Motor neuron (in vitro differentiated cells): ENCODE data around the gene SPTBN4. TPM values are rescaled to one million over a fixed set of nuclear protein-coding genes. Genes with fewer than 3 reads are reported as not detected.
A peak's percentile ranks its signal among the peaks of the same experiment; 100 is the strongest.

Experiments
- ATAC-seq, 8 experiments: fragments of 200-7000 bp; cut with Tn5 transposase; replicated peaks in 6 of 8; 2 replicates each; pipeline ENCODE4 v1.8.0; 2021; ENCODE audit warnings: mild to moderate bottlenecking in 8 of 8, moderate library complexity in 8 of 8
- H3K27ac ChIP-seq, 2 donors: fragments of 250-450 bp; sonication (Bioruptor Pico); 2 replicates each; pipeline ENCODE4 v1.9.0; 2021; ENCODE audit warnings: antibody characterized with exemption in 2 of 2, mild to moderate bottlenecking in 2 of 2, moderate library complexity in 1 of 2
- H3K4me1 ChIP-seq, 2 donors: fragments of 250-450 bp; sonication (Bioruptor Pico); replicated peaks in 1 of 2; 2 replicates each; pipeline ENCODE4 v1.6.1; 2021; ENCODE audit warnings: antibody characterized with exemption in 2 of 2, mild to moderate bottlenecking in 2 of 2, moderate library complexity in 1 of 2
- H3K4me3 ChIP-seq, 5 donors: fragments of 250-450 bp; sonication (Bioruptor Pico); 2 replicates each; pipeline ENCODE4 v1.9.0; 2021; ENCODE audit warnings: antibody characterized with exemption in 5 of 5, mild to moderate bottlenecking in 5 of 5, moderate library complexity in 4 of 5
- WGBS, 10 experiments: fragments of 450-650 bp; shearing (Covaris generic); methylation state at CpG; one replicate each; pipeline ENCODE4 v1.0.0; 2022; 5-methylcytosine and 5-hydroxymethylcytosine counted together
- in situ Hi-C, 9 experiments: fragments of 400-800 bp; cut with MboI; loops; one replicate each; pipeline ENCODE4 v1.15.0; 2021; ENCODE audit warnings: low sequenced_read_pairs in 9 of 9, low pct_unique_long_range_greater_than_20kb in 2 of 9; ENCODE audit not compliant: unreplicated experiment in 9 of 9
- total RNA-seq, 8 experiments: library from RNA; unstranded; fragments of 300-600 nt; gene quantifications; 2 replicates each; pipeline versions ENCODE4 v1.2.3 to v1.2.4, GENCODE V29; 2022

SPTBN4 gene
- total RNA-seq, 8 experiments from 2014 or later = 0.56 to 10.1 (median 3.0) TPM

DNA sequence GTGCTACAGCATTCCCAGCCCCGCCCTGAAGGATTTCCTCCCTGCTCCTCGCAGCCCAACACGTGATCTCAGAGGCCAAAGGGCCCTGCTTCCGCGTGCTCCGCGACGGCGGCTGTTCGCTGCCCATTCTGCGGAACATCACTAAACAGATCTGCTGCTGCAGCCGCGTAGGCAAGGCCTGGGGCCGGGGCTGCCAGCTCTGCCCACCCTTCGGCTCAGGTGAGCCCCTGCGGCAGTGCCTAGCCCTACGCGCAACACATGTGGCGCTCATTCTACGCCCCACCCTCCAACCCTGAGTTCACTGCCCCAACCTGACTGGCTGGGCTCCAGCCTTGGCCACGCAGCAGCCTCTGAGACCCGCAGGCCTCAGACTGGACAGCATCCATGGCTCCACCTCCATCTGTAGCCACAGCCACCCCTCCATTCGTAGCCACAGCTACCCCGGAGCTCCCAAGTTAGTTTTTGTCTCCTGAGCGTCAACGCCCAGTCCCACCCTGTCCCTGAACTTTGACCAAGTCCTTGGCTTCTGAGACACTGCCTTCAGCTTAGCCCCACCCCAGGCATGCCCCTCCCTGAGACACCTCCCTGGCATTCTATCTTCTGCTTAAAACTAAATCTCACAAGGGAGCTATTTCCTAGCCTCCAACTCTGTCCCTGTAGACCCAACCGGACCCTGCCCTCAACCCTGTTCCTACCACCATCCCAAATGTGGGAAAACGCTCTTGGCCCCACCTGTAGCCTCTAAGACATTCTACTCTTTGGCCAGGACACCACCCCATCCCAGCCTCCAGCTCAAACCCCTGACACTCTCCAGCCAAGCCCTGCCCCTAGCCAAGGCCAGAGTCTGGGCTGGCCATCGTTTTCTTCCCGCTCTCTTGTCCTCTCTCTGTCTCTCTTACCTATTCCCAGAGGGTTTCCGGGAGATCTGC, 140.8 kb downstream of the SPTBN4 start:
- in situ Hi-C loops = no loop called here
- WGBS, 10 experiments = 0 to 100% (median 70%) methylated on average over 1 to 5 of the region's 31 CpGs; no CpG with 5 or more reads in 4 of the 10 experiments
- Histone ChIP-seq H3K4me1 (peaks cover 14 to 41% of the 10 kb centered on the region in 2 donors), H3K27ac (no peak overlapping the region), H3K4me3 (no peak overlapping the region)
- ATAC-seq = no peak

GRCh38 chr19:40608240-40608621, 141.4 kb downstream of the SPTBN4 start:
- 70 to 100% (median 88%) methylated on average over 1 to 4 of the region's 14 CpGs; no CpG with 5 or more reads in 6 of the 10 experiments for WGBS, 10 experiments
- in situ Hi-C loops = no loop called here
- Histone ChIP-seq H3K27ac (no peak overlapping the region), H3K4me1 (peaks cover 12 to 34% of the 10 kb centered on the region in 2 donors), H3K4me3 (no peak overlapping the region)
- ATAC-seq = no peak

- in situ Hi-C loops = no loop called here
- H3K27ac ChIP-seq = no peak overlapping the region
- peaks cover 8 to 35% of the 10 kb centered on the region in 2 donors for H3K4me1 ChIP-seq
- ATAC-seq = no peak
- WGBS, 10 experiments = 0 to 100% (median 89%) methylated on average over 1 to 4 of the region's 4 CpGs; no CpG with 5 or more reads in 1 of the 10 experiments
- H3K4me3 ChIP-seq = no peak overlapping the region
Measured at GRCh38 chr19:40608957-40609356, 142.2 kb downstream of the SPTBN4 start.

- ATAC-seq = peak; percentile 15 to 57 (median 26)
- peak overlapping the region in 1 of 5 donors; percentile 17 for H3K4me3 ChIP-seq
- in situ Hi-C loops = no loop called here
- H3K4me1 ChIP-seq = peaks cover 8 to 31% of the 10 kb centered on the region in 2 donors
- WGBS, 10 experiments = 20% methylated on average over 1 to 3 of the region's 50 CpGs; no CpG with 5 or more reads in 8 of the 10 experiments
- H3K27ac ChIP-seq = no peak overlapping the region
Measured at GRCh38 chr19:40609561-40610395, 143.0 kb downstream of the SPTBN4 start.

DNA sequence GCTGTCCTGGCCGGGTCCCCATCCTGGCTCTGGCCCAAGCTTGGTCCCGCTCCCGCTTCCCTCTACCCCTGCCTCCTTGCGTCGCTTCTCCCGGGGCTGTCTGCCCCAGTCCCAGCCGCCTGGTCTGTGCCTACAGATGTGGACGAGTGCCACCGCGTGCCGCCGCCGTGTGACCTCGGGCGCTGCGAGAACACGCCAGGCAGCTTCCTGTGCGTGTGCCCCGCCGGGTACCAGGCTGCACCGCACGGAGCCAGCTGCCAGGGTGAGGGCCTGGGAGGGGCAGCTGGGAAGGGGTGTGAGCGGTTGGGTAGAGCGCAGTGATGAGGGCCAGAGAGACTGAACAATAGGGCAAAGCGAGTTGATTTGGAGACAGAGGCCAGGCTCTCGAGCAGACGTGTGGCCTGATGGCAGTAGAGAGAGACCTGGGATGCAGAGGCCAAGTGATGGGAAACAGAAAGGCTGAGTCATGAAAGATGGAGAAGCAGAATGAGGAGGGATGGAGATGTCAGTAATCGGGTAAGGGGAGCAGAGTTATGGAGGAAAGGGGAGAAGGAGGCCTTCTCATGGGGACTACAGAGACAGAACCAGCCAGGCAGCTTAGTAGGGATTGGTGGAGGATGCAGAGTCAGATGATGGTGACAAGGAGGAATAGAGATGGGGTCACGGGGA, 143.7 kb downstream of the SPTBN4 start:
- H3K27ac ChIP-seq = no peak overlapping the region
- in situ Hi-C loops = no loop called here
- peak in 5 of 8 experiments; percentile 4 to 26 (median 16) for ATAC-seq
- no peak overlapping the region for H3K4me3 ChIP-seq
- WGBS, 10 experiments = 18 to 88% (median 60%) methylated on average over 2 to 3 of the region's 29 CpGs; no CpG with 5 or more reads in 6 of the 10 experiments
- peaks cover 8 to 30% of the 10 kb centered on the region in 2 donors for H3K4me1 ChIP-seq

DNA sequence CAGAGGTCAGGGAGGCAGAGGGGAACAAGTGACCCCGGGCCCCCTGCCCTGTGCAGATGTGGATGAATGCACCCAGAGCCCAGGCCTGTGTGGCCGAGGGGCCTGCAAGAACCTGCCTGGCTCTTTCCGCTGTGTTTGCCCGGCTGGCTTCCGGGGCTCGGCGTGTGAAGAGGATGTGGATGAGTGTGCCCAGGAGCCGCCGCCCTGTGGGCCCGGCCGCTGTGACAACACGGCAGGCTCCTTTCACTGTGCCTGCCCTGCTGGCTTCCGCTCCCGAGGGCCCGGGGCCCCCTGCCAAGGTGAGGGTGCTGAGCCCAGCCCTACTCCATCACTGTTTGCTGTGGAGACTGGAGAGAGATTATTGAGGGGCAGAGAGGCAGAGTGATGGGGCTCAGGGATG, 144.3 kb downstream of the SPTBN4 start:
- Histone ChIP-seq H3K27ac (no peak overlapping the region), H3K4me1 (peaks cover 8 to 28% of the 10 kb centered on the region in 2 donors), H3K4me3 (no peak overlapping the region)
- no peak for ATAC-seq
- 70% methylated on average over 2 to 3 of the region's 15 CpGs; no CpG with 5 or more reads in 8 of the 10 experiments for WGBS, 10 experiments
- in situ Hi-C loops = no loop called here

DNA sequence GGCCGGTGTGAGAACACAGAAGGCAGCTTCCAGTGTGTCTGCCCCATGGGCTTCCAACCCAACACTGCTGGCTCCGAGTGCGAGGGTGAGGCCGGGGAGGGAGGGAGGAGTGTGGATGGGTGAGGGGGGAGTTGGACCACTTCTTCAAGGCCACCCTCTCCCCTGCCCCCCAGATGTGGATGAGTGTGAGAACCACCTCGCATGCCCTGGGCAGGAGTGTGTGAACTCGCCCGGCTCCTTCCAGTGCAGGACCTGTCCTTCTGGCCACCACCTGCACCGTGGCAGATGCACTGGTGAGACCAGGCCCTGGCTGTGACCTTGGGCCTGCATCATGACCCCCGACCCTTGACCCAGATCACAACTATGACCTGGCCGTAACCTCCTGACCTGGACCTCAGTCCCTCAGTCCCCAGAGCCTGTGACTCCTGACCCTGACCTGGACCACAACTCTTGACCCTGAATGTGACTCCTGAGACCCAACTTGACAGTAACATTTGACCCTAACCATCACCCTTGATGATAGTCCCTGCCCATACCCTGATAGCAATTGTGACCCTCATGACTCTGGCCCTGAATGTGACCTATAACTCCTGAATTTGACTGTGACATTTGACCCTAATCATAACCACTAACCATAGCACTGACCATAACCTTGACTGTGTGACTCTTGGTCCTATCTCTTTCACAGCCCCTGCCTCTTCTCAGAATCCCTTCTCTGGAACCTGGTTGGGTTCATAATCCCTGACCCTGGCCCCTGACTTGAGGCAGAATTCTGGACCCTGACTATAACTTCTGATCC, 145.3 kb downstream of the SPTBN4 start:
- Histone ChIP-seq H3K4me3 (no peak overlapping the region), H3K27ac (no peak overlapping the region), H3K4me1 (peaks cover 8 to 28% of the 10 kb centered on the region in 2 donors)
- no peak for ATAC-seq
- in situ Hi-C loops = no loop called here
- WGBS, 10 experiments = 43 to 97% (median 93%) methylated on average over 1 to 5 of the region's 10 CpGs; no CpG with 5 or more reads in 7 of the 10 experiments

GRCh38 chr19:40612831-40613689, 146.3 kb downstream of the SPTBN4 start:
- in situ Hi-C loops = no loop called here
- WGBS, 10 experiments = no CpG with 5 or more reads among the region's 50 CpGs
- ATAC-seq = peak in 1 of 8 experiments; percentile 0
- H3K27ac ChIP-seq = no peak overlapping the region
- peak overlapping the region in 3 of 5 donors; percentile 22 to 33 (median 26) for H3K4me3 ChIP-seq
- H3K4me1 ChIP-seq = peaks cover 8 to 28% of the 10 kb centered on the region in 2 donors

DNA sequence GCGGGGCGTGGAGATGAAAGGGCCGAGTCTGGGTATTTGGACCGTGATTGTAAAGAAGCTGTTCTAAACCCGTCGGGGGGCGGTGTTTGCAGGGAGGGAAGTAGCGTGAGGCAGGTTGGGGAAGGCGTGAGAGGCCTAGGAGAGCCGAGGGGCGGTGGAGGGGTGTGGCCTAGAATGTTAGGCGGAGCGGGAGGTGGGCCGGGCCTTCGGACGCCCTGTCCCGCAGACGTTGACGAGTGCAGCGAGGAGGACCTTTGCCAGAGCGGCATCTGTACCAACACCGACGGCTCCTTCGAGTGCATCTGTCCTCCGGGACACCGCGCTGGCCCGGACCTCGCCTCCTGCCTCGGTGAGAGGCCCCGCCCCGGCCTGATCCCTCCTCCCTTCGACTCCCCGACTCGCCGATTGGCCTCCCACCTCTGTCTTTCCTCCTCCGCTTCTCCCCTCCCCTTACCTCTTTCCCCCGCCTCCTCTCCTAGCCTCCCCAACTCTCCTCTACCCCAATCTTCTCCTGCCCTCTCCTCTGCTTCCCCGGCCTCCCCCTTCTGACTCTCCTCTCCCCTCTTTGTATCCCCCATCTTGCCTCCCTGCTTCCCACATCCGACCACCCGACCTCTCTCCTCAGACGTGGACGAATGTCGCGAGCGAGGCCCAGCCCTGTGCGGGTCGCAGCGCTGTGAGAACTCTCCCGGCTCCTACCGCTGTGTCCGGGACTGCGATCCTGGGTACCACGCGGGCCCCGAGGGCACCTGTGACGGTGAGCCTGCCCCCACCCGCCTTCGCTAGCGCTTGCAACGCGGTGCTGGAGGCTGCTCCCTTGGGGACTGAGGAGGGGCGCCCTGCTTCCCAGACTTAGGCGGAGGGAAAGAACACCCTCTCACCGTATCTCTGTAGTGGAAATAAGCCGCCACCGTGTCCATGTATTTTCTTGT, 147.2 kb downstream of the SPTBN4 start:
- Histone ChIP-seq H3K4me1 (peaks cover 8 to 28% of the 10 kb centered on the region in 2 donors), H3K4me3 (peak overlapping the region in 3 of 5 donors; percentile 22 to 33 (median 26)), H3K27ac (no peak overlapping the region)
- in situ Hi-C loops = no loop called here
- 8 to 40% (median 20%) methylated on average over 2 to 5 of the region's 67 CpGs; no CpG with 5 or more reads in 7 of the 10 experiments for WGBS, 10 experiments
- ATAC-seq = peak in 7 of 8 experiments; percentile 22 to 61 (median 42)

GRCh38 chr19:40614622-40615411, 148.0 kb downstream of the SPTBN4 start:
- 0 to 32% (median 12%) methylated on average over 1 to 12 of the region's 27 CpGs; no CpG with 5 or more reads in 6 of the 10 experiments for WGBS, 10 experiments
- H3K27ac ChIP-seq = no peak overlapping the region
- peaks cover 8 to 22% of the 10 kb centered on the region in 2 donors for H3K4me1 ChIP-seq
- H3K4me3 ChIP-seq = peak overlapping the region in 3 of 5 donors; percentile 22 to 33 (median 26)
- in situ Hi-C loops = no loop called here
- peak; percentile 8 to 77 (median 57) for ATAC-seq
